NCI-H1092 treated with DMSO at 0.1 percent for 48 hours (cell line): ENCODE data around the gene SLC22A23.
"Not testable (repeated sequence)": the region's sequence is repeated elsewhere in the genome, so short reads cannot be mapped to it uniquely, and the experiment has no call there.

Experiments used
- DNase-seq: peaks from one replicate; lab custom pipeline; 2025; lab: John Stamatoyannopoulos, UW

The SLC22A23 gene

GRCh38 chr6:3263096-3263495 is 193.8 kb downstream of the SLC22A23 start:
- no peak for DNase-seq

GRCh38 chr6:3261921-3262320 is 194.9 kb downstream of the SLC22A23 start:
- DNase-seq = no peak

- DNase-seq = no peak
Observed at GRCh38 chr6:3261518-3261820, 195.4 kb downstream of the SLC22A23 start.

- no peak for DNase-seq
Observed at GRCh38 chr6:3260772-3261517, 195.9 kb downstream of the SLC22A23 start.

- DNase-seq = no peak
Observed at GRCh38 chr6:3260296-3260695, 196.6 kb downstream of the SLC22A23 start.

- no peak for DNase-seq
Observed at GRCh38 chr6:3259491-3259958, 197.3 kb downstream of the SLC22A23 start.

- DNase-seq = peak; percentile 39
Observed at GRCh38 chr6:3258720-3259490, 197.9 kb downstream of the SLC22A23 start, which contains the start of gene PSMG4. Gene PSMG4, plus strand, starts transcription at chr6:3258947. Its CDS starts 76 bp downstream, at chr6:3259023.

- DNase-seq = no peak
Observed at GRCh38 chr6:3258201-3258600, 198.6 kb downstream of the SLC22A23 start.

- DNase-seq = no peak
Observed at GRCh38 chr6:3253597-3253961, 203.3 kb downstream of the SLC22A23 start.

- no peak for DNase-seq
Observed at GRCh38 chr6:3252861-3253596, 203.8 kb downstream of the SLC22A23 start.

- DNase-seq = no peak
Observed at GRCh38 chr6:3252369-3252768, 204.5 kb downstream of the SLC22A23 start.

- DNase-seq = peak; percentile 38
Observed at GRCh38 chr6:3251462-3252314, 205.2 kb downstream of the SLC22A23 start.

GRCh38 chr6:3250231-3250675 is 206.6 kb downstream of the SLC22A23 start:
- DNase-seq = no peak

- no peak for DNase-seq
Observed at GRCh38 chr6:3249821-3250220, 207.0 kb downstream of the SLC22A23 start.

GRCh38 chr6:3247255-3248146 is 209.3 kb downstream of the SLC22A23 start:
- peak; percentile 54 for DNase-seq

GRCh38 chr6:3245216-3245615 is 211.6 kb downstream of the SLC22A23 start:
- no peak for DNase-seq

- DNase-seq = not testable (repeated sequence)
Observed at GRCh38 chr6:3244832-3245161, 212.1 kb downstream of the SLC22A23 start.

GRCh38 chr6:3244003-3244831 is 212.6 kb downstream of the SLC22A23 start:
- no peak for DNase-seq

GRCh38 chr6:3242768-3243167 is 214.1 kb downstream of the SLC22A23 start:
- no peak for DNase-seq

- DNase-seq = not testable (repeated sequence)
Observed at GRCh38 chr6:3241745-3242144, 215.1 kb downstream of the SLC22A23 start.
